RPMI8226 (cell line): ENCODE results near the gene OR5C1.
A peak's percentile ranks its signal among the peaks of the same experiment; 100 is the strongest.
"Not testable (repeated sequence)": the region's sequence is repeated elsewhere in the genome, so short reads cannot be mapped to it uniquely, and the experiment has no call there.

Experiments used
- DNase-seq: peaks from one replicate; pipeline ENCODE4 v3.0.0-alpha.2; 2015

Gene OR5C1

DNA sequence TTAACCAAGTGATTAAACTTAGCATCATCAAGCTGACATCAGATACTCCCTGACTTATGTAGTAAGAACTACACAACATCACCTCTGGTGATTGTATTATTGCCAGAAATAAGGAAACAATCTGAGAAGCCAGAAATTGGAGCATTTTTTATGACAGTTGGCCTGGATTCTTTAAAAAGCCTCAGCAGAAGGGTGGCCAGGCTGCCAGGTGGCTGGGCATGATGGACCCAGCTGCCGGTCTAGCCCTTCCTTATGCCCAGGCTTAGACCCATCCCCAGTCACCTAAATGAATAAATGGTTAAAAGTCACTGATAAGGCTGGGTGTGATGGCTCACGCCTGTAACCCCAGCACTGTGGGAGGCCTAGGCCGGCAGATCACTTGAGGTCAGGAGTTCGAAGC is 24.0 kb downstream of the OR5C1 start:
- DNase-seq, result no peak

DNA sequence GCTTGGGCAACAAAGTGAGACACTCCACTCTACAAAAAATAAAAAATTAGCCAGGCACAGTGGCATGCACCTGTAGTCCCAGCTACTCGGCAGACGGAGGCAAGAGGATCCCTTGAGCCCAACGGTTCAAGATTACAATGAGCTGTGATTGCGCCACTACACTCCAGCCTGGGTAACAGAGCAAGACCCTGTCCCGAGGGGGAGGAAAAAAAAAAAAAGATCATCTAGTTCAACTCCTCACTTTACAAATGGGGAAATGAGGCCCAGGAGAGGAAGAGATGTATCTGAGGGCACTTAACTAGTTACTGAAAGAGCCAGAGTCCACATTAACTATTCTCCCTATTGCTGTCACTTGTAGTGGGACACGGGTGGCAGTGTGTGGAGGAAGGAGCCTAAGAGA is 25.8 kb downstream of the OR5C1 start:
- DNase-seq, result no peak

DNA sequence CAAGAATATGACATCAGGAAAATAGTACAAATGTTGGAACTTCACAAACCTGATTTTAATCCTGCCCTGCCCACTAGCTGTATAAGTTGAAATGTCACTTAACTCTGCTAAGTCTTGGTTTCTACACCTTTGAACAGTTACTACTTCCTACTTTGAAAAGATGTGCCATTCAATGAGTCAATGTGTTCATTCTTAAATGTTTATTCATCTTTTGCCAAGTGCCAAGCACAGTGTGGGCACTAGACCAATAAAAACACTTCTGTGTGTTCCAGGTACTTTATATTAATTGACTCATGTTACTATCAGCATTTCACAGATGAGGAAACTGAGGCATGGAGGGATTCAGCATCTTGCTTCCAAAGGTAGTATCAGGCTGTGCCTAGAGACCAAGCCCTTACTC is 26.8 kb downstream of the OR5C1 start:
- DNase-seq, result no peak

DNA sequence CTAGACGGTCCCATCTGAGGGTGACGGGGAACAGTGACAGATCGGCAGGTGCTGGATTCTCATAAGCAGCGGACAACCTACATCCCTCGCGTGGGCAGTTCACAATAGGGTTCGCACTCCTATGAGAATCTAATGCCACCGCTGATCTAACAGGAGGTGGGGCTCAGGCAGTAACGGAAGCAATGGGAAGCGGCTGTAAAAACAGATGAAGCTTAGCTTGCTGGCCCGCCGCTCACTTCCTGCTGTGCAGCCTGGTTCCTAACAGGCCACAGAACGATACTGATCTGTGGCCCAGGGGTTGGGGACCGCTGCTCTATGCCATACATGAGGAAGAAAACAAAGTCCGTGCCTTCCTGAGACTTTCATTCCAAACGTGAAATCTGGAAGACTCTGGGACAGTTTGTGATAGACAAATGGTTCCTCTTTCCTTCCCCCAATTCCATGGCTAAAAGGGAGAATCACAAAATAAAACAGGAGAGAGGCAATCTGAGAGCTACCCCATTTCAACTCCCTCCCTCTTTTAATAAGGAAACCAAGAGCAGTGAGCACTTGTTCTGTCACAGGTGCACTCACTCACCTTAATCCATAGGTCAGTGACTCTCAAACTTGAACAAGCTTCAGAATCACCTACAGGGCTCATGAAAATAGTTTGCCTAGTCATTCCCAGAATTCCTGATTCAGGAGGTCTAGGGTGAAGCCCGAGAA is 27.6 kb downstream of the OR5C1 start:
- no peak for DNase-seq

DNA sequence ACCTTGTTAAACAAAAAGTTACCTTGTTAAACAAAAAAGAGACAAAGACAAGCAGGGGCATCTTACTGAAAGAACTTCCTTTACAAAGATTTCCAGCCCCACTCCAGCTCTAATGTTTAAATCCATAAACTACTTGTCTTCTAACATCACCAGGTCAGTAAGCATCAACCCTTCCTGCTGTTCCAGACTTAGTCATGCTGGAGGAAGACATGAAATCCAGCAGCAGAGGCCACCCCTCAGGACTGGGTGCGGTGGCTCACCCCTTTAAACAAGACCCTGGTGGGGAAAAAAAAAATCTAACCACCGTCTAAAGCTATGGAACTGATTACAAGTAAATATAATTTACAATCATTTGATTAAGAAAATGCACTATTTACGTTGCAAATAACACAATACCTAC is 30.6 kb downstream of the OR5C1 start:
- DNase-seq, result no peak

DNA sequence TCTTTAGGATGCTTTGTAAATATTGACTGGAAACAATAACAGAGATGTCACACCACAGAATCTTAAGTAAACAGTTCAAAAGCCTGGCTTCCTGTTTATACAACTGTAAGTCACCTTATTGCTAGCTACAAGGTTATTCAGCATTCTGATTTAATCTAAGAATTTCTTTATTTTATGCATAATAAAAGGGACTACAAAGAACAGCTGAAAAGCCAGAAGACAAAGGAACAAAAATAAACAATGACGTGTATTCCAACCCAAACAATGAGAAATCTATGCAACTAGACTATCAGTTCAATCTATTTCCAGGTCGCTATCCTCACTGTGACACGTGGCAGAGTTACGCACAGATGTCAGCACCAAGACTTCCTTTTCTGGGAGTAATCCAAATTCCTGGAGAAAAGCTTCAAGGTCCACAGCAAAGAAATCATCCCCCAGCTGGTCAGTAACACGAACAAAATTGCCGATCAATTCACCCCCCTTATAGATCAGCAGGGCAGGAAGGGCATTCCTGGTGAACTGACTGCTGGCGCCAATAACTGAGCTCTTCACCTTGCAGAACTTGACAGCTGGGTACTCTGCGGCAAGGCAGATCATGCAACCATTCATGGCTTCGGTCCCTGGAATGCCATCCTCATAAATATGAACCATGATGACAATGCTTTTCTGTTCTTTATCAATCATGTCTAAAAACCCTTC is 31.2 kb downstream of the OR5C1 start:
- no peak for DNase-seq

DNA sequence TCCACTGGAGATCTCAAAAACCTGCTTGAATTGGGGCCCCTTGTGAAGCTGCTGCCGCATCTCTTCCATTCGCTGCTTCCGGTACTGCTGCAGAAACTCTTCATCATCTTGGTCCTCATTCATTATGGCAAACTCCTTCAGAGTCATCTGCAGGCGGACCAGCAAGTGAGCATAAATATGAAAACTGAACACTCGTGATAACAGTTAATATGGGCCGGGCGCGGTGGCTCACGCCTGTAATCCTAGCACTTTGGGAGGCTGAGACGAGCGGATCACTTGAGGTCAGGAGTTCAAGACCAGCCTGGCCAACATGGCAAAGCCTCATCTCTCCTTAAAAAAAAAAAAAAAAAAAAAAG is 31.7 kb downstream of the OR5C1 start:
- no peak for DNase-seq

DNA sequence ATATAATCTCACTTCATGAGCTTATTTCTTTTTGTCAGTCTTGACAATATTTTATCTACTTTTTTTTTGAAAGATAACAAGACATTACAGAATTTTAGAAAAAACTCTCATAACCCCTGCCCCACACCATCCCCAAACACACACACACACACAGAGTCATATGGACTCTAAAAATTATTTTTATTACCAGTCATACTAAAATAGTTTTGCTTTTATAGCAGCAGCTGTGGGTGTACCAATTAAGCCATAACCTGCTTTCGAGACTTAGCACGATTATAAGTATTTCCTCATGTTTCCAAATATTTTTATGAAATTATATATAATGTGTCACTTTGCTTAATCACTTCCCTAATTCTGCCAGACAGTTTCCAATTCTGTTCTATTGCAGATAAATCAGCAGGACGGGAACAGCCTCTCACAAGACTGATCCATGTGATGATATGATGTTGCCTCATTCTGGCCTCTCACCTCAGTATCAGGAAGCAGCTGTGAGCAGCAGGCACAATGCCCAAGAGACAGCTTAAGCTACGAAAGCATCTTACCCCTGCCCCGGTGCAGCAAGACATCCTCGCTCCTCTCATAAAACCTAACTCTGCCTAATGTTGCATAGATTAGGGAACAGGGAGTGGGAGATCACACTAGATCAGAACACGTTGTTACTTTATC is 32.7 kb downstream of the OR5C1 start:
- DNase-seq, result no peak

DNA sequence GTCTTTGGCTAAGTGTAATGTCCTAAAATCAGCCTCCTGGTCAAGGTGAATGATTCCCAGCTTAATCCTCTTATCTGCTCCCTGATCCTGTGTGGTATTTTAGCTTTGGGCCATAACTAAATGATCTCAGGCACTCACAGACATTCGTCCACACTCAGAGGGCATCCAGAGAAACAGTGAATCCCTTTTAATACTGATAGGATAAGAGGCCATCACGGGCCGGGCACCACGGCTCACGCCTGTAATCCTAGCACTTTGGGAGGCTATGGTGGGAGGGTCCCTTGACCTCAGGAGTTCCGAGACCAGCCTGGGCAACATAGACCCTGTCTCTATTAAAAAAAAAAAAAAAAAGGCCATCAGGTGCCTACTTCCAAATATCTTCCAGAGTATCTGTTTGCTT is 33.3 kb downstream of the OR5C1 start:
- no peak for DNase-seq

DNA sequence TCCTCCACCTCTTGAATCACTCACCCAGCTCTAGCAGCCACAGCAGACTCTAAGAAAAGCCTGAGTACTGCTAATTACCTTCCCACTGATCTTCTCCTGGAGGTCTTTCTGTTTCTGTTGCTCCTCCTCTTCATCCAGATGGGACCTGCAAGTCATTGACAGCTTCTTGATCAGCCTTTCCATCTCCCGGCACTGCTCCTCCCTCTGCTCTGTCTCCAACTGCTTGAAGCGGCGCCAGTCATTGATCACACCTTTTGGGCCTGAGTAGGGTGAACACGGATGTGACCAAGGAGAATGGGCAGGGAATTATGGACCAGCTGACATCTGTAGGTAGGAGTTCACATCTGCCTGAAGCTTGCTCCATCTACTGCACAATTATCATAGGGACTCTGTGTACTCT is 34.2 kb downstream of the OR5C1 start:
- DNase-seq, result no peak

DNA sequence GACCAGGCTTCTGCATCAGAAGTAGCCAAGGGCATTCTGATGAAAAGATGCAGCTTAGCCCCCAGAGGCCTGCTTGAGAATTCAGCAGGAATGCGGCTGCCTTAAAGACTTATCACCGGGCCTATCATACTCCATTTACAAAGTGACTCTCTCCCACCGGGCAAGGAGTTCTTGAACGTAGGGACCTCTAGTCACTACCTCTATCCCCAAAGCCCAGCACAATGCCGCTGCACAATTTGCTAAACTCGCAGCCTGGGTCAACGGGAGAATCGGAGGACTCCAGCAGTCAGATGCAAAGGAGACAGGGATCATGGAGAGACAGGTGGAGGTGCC is 39.0 kb downstream of the OR5C1 start:
- DNase-seq, result peak; percentile 26

DNA sequence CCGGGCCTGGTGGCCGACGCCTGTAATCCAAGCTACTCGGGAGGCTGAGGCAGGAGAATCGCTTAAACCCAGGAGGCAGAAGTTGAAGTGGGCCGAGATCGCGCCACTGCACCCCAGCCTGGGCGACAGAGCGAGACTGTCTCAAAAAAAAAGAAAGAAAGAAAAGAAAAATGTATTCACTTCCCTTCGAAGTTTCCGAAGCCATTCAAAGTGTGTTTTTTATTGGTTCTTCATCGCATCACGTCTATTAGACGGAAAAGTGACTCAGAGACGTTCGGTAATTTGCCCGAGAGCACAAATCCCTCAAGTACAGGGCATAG is 40.2 kb downstream of the OR5C1 start:
- not testable (repeated sequence) for DNase-seq

DNA sequence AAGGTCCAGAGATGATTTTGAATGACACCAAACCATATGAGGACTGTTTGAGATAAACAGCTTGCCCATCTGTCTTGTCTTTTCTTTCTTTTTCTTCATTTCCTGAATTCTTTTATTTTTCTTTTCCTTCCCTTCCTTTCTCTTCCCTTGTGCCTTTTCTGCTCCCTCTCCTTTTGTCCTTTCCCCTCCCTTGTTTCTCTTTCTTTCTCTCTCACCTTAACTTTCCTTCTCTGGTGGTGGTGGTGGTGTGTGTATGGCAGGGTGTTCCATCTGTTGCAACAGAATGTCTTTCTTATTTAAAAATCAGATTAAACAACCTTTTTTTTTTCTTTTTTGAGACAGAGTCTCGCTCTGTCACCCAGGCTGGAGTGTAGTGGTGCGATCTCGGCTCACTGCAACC is 43.5 kb downstream of the OR5C1 start:
- no peak for DNase-seq

DNA sequence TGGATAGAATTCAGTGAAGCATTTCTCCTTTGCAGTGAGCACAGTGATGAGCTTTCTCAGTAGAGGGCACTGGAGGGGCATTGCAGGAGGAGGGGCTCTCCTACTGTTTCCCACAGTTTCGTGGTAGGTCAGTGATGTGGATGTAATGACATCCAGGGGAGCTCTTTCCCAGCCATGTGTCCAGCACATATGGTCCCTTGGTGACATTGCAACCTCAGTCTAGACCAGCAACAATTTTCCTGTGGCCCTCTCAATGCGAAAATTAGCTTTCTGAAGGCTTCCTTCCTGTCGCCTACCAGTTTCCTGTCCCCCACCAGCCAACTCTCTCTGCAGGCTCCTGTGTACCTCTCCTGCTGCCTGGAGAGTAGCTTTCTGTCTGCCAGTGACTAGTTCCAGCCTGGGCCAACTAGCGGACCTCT is 46.6 kb downstream of the OR5C1 start:
- no peak for DNase-seq

DNA sequence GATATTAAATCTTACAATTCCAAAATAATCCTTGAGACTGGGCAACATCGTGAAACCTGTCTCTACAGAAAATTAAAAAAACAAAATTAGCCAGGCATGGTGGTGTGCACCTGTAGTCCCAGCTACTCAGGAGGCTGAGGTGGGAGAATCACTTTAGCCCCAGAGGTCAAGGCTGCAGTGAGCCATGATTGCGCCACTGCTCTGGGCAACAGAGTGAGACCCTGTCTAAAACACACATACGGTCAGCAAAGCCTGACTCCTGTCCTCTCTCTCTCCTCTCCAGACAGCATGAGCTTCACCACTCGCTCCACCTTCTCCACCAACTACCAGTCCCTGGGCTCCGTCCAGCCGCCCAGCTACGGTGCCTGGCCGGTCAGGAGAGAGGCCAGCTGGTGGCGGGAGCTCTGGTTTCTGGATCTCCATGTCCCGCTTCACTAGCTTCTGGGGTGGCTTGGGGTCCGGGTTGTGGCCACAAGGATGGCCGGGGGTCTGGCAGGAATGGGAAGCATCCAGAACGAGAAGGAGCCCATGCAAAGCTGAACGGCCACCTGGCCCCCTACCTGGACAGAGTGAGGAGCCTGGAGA is 48.6 kb downstream of the OR5C1 start:
- no peak for DNase-seq

DNA sequence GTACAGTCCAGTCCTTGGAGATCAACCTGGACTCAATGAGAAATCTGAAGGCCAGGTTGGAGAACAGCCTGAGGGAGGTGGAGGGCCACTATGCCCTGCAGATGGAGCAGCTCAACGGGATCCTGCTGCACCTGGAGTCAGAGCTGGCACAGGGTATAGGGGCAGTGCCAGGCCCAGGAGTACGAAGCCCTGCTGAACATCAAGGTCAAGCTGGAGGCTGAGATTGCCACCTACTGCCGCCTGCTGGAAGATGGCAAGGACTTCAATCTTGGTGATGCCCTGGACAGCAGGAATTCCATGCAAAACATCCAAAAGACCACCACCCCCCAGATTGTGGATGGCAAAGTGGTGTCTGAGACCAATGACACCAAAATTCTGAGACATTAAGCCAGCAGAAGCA is 49.7 kb downstream of the OR5C1 start:
- not testable (repeated sequence) for DNase-seq
